Measurements from ENCODE around the gene WDFY2. TPM values are rescaled to one million over a fixed set of nuclear protein-coding genes. Genes with fewer than 3 reads are reported as not detected.

WDFY2 gene
- polyA plus RNA-seq, 1 donor, result 19.8 TPM

Other genes with a start within 250 kb of the WDFY2 start
- 0.95 TPM for gene SERPINE3, start 244.8 kb upstream of the WDFY2 start, polyA plus RNA-seq (ENCODE audit: insufficient read length)
- gene INTS6, start 131.4 kb upstream of the WDFY2 start, polyA plus RNA-seq (ENCODE audit: insufficient read length), result 39.2 TPM
- gene DHRS12, start 219.7 kb downstream of the WDFY2 start, polyA plus RNA-seq (ENCODE audit: insufficient read length), result 23.6 TPM

Measured in left kidney (tissue), 1 donor.